GM10847 (cell line): ENCODE measurements around the gene DHCR7.

Experiments
- POLR2A ChIP-seq: IDR thresholded peaks from 2 replicates; pipeline ENCODE4 v1.6.1; 2011; ENCODE audit not compliant: insufficient read length; ENCODE audit errors: extremely low read depth

The DHCR7 gene

GRCh38 chr11:71425860-71426259 is 22.3 kb downstream of the DHCR7 start:
- TF ChIP-seq POLR2A = no peak

DNA sequence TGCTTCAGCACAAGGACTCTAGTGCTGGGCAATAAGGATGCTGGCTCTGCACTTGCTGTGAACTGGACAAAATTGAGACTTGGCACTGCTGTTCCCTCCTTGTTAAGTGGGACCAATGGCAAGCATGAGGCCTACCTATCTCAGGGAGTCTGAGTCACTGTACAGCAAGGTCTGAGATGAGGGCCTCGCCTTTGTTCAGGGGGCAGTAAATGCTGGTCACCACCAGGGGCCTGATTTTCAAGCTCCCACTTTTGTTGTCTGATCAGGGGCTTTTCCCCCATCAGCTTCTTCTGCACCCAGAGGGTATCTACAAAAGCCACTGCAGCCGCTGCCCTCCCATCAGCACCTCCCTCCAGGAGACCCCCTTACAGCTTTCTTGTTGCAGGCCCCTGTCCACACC is 22.8 kb downstream of the DHCR7 start:
- no peak for TF ChIP-seq POLR2A

DNA sequence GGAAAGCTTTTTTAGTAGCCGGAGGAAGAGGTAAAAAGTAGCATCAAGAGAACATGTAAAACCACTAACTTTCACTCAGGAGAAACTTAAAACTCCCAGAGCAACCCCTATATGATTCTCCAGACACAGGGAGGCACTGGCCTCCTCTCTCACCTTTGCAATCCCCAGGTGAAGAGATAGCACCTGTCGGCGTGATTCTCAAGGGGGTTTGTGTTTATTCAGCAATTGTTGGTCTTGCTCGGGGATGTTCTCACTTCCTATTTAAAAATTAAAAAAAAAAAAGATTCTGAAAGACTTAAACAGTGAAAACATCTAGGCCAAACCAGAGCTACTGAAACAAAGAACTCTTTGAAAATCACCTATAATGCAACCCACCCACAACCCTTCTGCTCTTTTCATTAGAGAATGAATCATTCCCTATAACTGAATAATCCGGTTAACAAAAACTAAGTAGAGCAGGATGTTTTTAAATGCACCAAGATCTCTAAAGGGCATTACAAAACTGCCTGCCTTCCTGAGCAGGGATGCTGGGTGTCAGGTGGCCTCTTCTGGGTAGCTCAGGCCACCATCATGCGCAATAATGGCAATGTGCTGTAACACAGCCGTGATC is 24.9 kb downstream of the DHCR7 start:
- TF ChIP-seq POLR2A = no peak

DNA sequence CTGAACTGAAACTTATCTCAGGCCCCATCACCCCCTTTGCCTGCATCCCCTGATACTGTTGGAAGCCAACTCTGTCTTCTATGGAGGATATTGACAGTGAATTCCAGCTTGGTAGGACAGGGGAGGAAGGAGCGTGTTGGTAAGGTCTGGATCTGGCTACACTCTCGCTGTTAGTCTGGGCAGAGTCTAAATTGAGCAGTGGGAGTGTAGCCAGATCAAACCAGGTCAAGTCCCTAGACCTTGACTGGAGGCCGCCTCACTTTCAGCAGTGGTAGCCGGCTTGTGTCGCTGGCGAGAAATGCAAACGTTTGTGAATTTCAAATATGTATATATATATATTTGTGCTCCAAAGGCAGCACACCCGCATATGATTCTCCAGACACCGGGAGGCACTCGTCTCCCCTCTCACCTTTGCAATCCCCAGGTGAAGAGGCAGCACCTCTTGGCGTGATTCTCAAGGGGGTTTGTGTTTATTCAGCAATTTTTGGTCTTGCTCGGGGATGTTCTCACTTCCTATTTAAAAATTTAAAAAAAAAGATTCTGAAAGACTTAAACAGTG is 26.7 kb downstream of the DHCR7 start:
- no peak for TF ChIP-seq POLR2A

DNA sequence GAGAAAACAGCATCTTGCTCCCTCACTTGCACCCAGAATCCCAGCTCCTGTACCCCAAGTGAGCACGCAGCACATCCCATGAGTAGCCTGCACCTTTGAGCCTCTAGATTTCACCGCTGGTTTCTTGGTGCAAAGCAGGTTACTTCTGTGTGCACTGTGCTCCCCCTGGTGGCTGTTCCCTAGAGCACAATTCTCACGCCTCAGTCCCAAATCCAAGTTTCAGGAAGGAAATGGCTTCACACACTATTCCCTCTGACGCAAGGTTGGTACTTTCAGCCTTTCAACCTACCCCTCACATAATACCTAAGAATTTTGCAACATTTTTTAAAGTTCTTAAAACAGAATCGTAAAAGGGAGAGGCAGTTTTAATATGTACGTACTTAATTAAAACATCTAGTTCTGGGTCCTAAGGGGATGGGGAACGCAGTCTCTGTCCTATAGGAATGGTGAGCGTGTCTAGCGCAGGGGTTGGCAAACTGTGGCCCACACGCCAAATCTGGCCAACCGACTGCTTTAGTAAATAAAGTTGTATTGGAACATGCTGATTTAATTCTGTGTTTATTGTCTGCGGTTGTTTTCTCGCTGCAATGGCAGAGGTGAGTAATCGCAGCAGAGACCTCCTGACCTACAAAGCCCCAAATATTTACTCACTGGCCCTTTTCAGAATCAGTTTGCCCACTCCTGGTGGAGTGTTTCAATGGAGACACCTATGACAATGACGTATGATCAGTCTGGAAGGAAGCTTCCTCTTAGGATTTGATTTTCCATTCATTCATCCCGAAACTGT is 27.5 kb downstream of the DHCR7 start:
- no peak for TF ChIP-seq POLR2A

DNA sequence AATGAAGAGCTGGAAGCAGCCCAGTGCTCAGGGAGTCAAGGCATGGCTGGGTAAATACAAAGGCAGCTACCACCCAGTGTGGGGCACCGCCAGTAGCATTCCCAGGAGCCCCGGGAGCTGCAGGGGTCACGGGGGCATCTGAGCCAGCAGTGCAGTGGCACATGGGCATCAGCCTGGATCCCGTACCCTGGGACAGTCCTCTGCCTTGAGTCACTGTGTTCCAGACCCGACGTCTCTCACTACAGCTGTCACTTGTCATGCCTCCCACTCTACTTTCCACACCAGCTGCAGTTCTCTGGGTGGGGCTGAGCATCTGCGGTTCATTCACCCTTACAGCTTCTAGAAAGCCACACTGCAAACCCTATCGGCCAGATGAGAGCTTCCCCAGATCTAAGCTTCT is 29.6 kb downstream of the DHCR7 start:
- TF ChIP-seq POLR2A = no peak

- no peak for TF ChIP-seq POLR2A
These were observed 33.5 kb downstream of the DHCR7 start for GRCh38 chr11:71414645-71415044.

DNA sequence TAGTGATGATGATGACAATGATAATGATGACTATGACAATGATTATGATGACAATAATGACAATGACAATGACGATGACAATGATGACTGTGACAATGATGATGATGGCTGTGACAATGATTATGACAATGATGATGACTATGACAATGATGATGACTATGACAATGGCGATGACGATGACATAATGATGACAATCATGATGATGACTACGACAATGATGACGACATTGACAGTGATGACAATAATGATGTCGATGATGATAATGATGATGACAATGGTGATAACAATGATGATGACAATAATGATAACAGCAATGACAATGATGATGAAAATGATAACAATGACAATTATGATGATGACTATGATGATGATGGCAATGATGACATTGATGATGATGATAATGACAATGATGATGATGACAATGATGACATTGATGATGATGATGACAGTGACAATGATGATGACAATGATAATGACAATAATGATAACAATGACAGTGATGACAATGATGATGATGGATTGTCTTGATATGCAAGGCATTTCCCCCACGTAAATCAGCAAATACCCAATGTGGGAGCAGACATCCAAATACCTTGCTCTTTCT is 37.7 kb downstream of the DHCR7 start:
- TF ChIP-seq POLR2A = no peak

- TF ChIP-seq POLR2A = no peak
These were observed 39.4 kb downstream of the DHCR7 start for GRCh38 chr11:71408826-71409225.

DNA sequence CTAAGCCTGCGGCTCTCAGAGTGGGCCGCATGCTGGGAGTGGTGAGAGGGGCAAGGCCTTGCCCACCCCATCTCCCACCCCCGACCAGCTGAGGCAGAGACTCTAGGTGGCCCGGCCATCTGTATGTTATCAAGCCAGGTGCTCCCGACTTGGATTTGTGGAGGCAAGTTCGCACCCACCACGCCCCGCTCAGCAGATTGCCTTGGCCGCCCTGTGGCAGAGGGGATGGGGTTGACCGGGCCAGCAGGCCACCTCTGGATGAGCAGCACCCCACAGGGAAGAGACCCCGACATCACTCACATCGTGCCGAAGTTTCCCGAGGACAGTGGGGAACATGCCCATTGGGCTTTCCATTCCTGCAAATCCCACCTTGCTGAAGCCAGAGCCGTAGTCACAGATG is 40.8 kb downstream of the DHCR7 start:
- no peak for TF ChIP-seq POLR2A

DNA sequence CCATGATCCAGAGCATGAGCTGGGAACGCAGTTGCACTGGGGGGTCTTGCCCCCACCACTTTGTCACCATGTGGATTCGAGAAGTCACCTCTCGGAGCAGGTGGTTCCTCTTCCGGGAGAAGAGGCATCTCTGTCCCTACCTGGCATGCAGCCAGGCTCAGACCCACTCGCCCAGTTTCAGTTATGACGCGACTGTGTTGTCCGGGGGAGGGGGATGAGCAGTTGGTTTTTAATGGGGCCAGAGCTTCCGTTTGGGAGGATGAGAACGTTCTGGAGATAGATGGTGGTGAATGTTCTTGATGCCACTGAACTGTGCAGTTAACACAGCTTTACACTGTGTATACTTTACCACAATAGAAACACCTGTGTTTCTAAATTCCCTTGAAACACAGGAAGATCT is 41.5 kb downstream of the DHCR7 start:
- no peak for TF ChIP-seq POLR2A

DNA sequence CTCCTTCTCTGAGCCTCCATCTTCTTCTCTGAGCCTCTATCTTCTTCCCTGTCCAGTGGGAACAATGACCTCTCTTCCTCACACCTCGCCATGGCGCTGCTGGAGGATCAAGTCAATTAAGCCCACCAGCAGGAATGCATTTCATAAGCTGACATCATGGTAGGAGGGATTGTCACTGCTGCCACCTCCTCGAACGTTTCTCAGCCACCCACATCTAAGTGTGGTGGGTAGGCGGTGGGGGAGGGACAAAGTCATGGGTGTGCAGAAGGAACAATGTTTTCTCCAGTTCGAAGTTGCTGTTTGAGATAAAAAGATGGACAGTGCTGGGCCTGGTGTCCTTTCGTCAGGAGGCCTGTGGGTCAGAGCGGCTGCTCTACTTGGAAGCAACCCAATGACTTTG is 44.0 kb downstream of the DHCR7 start:
- TF ChIP-seq POLR2A = no peak

DNA sequence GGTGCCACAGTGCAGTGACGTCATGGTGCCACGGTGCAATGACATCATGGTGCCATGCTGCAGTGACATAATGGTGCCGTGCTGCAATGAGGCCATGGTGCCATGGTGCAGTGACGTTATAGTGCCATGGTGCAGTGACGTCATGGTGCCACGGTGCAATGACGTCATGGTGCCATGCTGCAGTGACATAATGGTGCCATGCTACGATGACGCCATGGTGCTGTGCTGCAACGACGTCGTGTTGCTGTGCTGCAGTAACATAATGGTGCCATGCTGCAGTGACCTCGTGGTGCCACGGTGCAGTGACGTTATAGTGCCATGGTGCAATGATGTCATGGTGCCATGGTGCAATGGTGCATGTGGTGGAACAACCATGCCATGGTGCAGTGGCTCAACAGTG is 45.3 kb downstream of the DHCR7 start:
- no peak for TF ChIP-seq POLR2A

GRCh38 chr11:71400216-71400615 is 48.0 kb downstream of the DHCR7 start:
- TF ChIP-seq POLR2A = no peak

- no peak for TF ChIP-seq POLR2A
These were observed 48.9 kb downstream of the DHCR7 start for GRCh38 chr11:71399341-71399740.

- no peak for TF ChIP-seq POLR2A
These were observed 50.2 kb downstream of the DHCR7 start for GRCh38 chr11:71397961-71398360.
